Neutrophil (primary cell): ENCODE results near the gene TRIM21.
"Not testable (repeated sequence)": the region's sequence is repeated elsewhere in the genome, so short reads cannot be mapped to it uniquely, and the experiment has no call there.

Source experiments
- H3K27ac ChIP-seq: fragments of 200-600 bp; sonication (generic); 2 replicates; pipeline ENCODE4 v1.5.1; 2016; ENCODE audit warnings: mild to moderate bottlenecking, moderate library complexity
- H3K27me3 ChIP-seq: fragments of 200-600 bp; sonication (generic); 2 replicates; pipeline ENCODE4 v1.6.0; 2016; ENCODE audit warnings: mild to moderate bottlenecking
- H3K36me3 ChIP-seq: fragments of 200-600 bp; sonication (generic); 2 replicates; pipeline ENCODE4 v1.5.1; 2017
- H3K4me1 ChIP-seq, 2 experiments: fragments of 200-600 bp in 1 of 2; sonication (generic) in 1 of 2; 1 replicate in 1 of 2; 2 replicates in 1 of 2; pipeline versions ENCODE4 v1.5.1 to v1.6.1; 2013 to 2016; ENCODE audit warnings: low read depth in 1 of 2, low read length in 1 of 2, mild to moderate bottlenecking in 1 of 2, moderate library complexity in 1 of 2; ENCODE audit not compliant: control insufficient read depth in 1 of 2, insufficient read depth in 1 of 2
- H3K4me3 ChIP-seq, 2 experiments: fragments of 200-600 bp in 1 of 2; sonication (generic) in 1 of 2; 1 replicate in 1 of 2; 2 replicates in 1 of 2; pipeline ENCODE4 v1.5.1; 2013 to 2016; ENCODE audit warnings: low read depth in 1 of 2, low read length in 1 of 2, mild to moderate bottlenecking in 1 of 2, moderate library complexity in 1 of 2
- H3K9me3 ChIP-seq: fragments of 200-600 bp; sonication (generic); 2 replicates; pipeline ENCODE4 v1.5.1; 2016
- CTCF ChIP-seq: fragments of 200-600 bp; sonication (generic); IDR thresholded peaks from 2 replicates; pipeline ENCODE4 v1.5.1; 2016; ENCODE audit warnings: antibody characterized with exemption

The TRIM21 gene

DNA sequence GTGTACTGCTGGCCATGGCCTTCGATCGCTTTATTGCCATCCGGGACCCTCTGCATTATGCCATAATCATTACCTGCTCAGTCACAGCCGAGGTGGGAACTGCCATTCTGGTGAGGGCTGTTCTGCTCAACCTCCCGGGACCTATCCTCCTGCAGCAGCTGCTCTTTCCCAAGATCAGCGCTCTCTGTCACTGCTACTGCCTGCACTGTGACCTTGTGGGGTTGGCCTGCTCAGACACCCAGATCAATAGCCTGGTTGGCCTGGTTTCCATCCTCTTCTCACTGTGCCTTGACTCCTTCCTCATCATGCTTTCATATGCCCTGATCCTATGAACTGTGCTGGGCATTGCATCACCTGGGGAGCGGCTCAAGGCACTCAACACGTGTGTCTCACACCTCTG lies 24.9 kb upstream of the TRIM21 start:
- no peak overlapping the region for H3K27ac ChIP-seq
- H3K4me1 ChIP-seq: no peaks in the 10 kb centered on the region
- no peaks in the 10 kb centered on the region for H3K9me3 ChIP-seq
- peaks cover 11% of the 10 kb centered on the region for H3K36me3 ChIP-seq
- no peak for TF ChIP-seq CTCF
- no peaks in the 10 kb centered on the region for H3K27me3 ChIP-seq
- H3K4me3 ChIP-seq: no peak overlapping the region

DNA sequence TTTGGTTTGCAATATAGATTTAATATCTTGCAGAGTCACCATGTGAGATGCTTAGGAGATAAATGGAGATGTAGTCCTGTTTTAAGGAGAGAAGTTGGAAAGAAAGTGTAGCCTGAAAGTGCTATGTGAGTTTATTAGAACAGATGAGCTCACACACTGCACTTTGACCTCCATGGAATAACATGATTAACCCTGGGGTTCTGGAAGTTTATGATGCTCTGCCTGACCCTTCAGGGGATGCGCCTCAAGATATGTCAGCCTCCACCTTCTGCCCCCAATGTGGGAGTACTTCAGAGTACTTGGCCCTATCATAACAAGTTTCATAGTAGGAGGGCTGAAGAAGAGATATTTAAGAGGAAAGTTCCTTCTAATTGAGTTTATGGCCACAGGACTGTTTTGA lies 23.3 kb upstream of the TRIM21 start:
- no peak for TF ChIP-seq CTCF
- H3K4me3 ChIP-seq: no peak overlapping the region
- H3K27me3 ChIP-seq: no peaks in the 10 kb centered on the region
- peaks cover 11% of the 10 kb centered on the region for H3K36me3 ChIP-seq
- peak overlapping the region; percentile 24 for H3K27ac ChIP-seq
- no peaks in the 10 kb centered on the region for H3K9me3 ChIP-seq
- no peaks in the 10 kb centered on the region for H3K4me1 ChIP-seq

- peaks cover 11% of the 10 kb centered on the region for H3K36me3 ChIP-seq
- H3K4me1 ChIP-seq: no peaks in the 10 kb centered on the region
- no peak for TF ChIP-seq CTCF
- H3K27ac ChIP-seq: no peak overlapping the region
- H3K27me3 ChIP-seq: no peaks in the 10 kb centered on the region
- no peak overlapping the region for H3K4me3 ChIP-seq
- H3K9me3 ChIP-seq: no peaks in the 10 kb centered on the region
Observed at GRCh38 chr11:4416306-4416705, 22.8 kb upstream of the TRIM21 start.

- not testable (repeated sequence) for H3K36me3 ChIP-seq, H3K9me3 ChIP-seq, H3K27me3 ChIP-seq
Observed at GRCh38 chr11:4406206-4406605, 12.7 kb upstream of the TRIM21 start.

DNA sequence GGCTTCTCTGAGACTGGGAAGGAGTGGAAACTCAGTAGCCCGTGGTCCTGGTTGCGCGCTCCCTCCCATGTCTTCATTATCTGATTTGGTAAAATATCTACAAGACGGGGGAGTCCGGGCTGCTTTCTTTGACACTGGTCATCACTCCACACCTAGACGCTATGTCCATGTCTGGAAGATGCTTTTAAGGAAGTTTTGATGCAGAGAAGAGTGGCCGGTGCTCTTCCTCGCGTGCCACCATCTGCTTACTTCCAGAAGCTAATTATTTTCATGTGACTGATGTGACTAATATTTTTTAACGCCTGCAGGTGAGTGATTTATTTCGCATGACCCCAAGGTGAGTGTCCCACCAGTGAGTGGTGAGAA lies 339 bp upstream of the TRIM21 start:
- H3K4me3 ChIP-seq: peak overlapping the region; percentile 82 to 83
- H3K36me3 ChIP-seq: peaks cover 20% of the 10 kb centered on the region
- H3K9me3 ChIP-seq: no peaks in the 10 kb centered on the region
- H3K27me3 ChIP-seq: no peaks in the 10 kb centered on the region
- H3K27ac ChIP-seq: peak overlapping the region; percentile 91
- no peak for TF ChIP-seq CTCF
- H3K4me1 ChIP-seq: peaks cover 34 to 38% of the 10 kb centered on the region in 2 experiments

More at GRCh38 chr11:4406206-4406605, 12.7 kb upstream of the TRIM21 start:
- not testable (repeated sequence) for H3K4me3 ChIP-seq, H3K27ac ChIP-seq, H3K4me1 ChIP-seq

- TF ChIP-seq CTCF: no peak
- no peak overlapping the region for H3K27ac ChIP-seq
- peaks cover 76% of the 10 kb centered on the region for H3K36me3 ChIP-seq
Observed at GRCh38 chr11:4388221-4388620, 5.3 kb downstream of the TRIM21 start.

More at GRCh38 chr11:4388221-4388620, 5.3 kb downstream of the TRIM21 start:
- H3K27me3 ChIP-seq: no peaks in the 10 kb centered on the region
- H3K4me3 ChIP-seq: no peak overlapping the region
- no peaks in the 10 kb centered on the region for H3K9me3 ChIP-seq
- peaks cover 19% of the 10 kb centered on the region in 2 experiments for H3K4me1 ChIP-seq
